Keratinocyte (primary cell): Measurements from ENCODE around the gene AKAP13.

Experiments used
- EZH2 ChIP-seq: IDR thresholded peaks from one replicate; pipeline ENCODE4 v1.6.1; 2012; ENCODE audit warnings: inconsistent platforms, mild to moderate bottlenecking, low read length, moderate library complexity
- TF ChIP-seq, protein P1 (sequence below), 3 experiments: IDR thresholded peaks in 1 of 3; conservative IDR thresholded peaks in 1 of 3; optimal IDR thresholded peaks in 1 of 3; 2 replicates in 2 of 3; 3 replicates in 1 of 3; pipeline versions ENCODE3 to v1.5.1; 2011; ENCODE audit warnings: low read length in 3 of 3, mild to moderate bottlenecking in 3 of 3, moderate library complexity in 2 of 3, control low read depth in 1 of 3, inconsistent platforms in 1 of 3; ENCODE audit not compliant: insufficient read depth in 2 of 3; ENCODE audit errors: extremely low read depth in 1 of 3

DNA sequence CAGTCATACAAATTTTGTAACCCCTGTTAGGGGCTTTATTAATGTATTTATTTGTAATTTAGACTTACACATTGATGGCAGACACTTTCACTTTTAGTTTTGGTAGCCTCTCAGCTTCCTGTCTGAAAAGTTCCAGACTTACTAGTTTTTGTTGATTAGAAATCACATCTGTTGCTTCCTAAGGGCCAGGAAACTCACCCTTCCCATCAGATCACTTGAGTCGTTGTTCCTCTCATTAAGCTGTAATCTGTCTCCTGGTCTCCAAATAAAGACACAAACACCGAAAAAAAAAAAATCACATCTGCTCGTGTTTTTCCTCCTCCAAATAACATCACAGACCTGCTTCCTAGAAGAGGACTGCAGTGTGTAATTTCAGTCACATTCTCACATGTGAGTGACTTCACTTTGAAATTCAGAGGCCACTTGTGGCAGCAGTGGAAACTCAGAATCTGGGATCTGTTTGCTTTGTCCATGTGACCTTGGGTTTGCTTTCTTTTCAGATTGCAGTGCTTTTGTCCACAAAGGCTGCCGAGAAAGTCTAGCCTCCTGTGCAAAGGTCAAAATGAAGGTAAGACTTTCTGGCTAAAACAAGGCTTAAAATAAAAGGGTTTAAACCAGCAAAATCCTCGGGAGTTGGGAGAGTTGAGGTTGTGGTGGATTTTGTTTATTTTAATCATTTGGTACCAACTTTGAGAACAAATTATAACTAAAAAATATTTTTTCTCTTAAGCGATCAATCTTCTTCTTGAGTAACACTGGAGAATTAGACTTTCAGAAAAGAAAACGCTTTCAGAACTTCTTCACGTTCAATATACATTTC, 327.3 kb downstream of the AKAP13 start:
- TF ChIP-seq, protein P1, sequence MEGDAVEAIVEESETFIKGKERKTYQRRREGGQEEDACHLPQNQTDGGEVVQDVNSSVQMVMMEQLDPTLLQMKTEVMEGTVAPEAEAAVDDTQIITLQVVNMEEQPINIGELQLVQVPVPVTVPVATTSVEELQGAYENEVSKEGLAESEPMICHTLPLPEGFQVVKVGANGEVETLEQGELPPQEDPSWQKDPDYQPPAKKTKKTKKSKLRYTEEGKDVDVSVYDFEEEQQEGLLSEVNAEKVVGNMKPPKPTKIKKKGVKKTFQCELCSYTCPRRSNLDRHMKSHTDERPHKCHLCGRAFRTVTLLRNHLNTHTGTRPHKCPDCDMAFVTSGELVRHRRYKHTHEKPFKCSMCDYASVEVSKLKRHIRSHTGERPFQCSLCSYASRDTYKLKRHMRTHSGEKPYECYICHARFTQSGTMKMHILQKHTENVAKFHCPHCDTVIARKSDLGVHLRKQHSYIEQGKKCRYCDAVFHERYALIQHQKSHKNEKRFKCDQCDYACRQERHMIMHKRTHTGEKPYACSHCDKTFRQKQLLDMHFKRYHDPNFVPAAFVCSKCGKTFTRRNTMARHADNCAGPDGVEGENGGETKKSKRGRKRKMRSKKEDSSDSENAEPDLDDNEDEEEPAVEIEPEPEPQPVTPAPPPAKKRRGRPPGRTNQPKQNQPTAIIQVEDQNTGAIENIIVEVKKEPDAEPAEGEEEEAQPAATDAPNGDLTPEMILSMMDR (optimal IDR thresholded peaks at IDR 0.05 in 1 of 3, IDR thresholded peaks at IDR 0.05 in 1 of 3, conservative IDR thresholded peaks at IDR 0.05 in 1 of 3; ENCODE audit: extremely low read depth in 1 of 3, insufficient read depth in 2 of 3, low read length in 3 of 3) = no peak
- TF ChIP-seq EZH2 = no peak
